Heart left ventricle (tissue), 16 donors: ENCODE results near the gene CDR2L. TPM values are rescaled to one million over a fixed set of nuclear protein-coding genes. Genes with fewer than 3 reads are reported as not detected.
"Not testable (repeated sequence)": the region's sequence is repeated elsewhere in the genome, so short reads cannot be mapped to it uniquely, and the experiment has no call there.

Source experiments
- ATAC-seq, 4 donors: fragments of 200-7000 bp; cut with Tn5 transposase; one replicate each; pipeline ENCODE4 v1.9.1; 2020 to 2022; ENCODE audit warnings: moderate library complexity in 4 of 4, mild to moderate bottlenecking in 3 of 4, moderate number of reproducible peaks in 1 of 4
- DNase-seq, 5 donors: peaks; one replicate each; pipeline ENCODE4 v3.0.0-alpha.2; 2020
- H3K27ac ChIP-seq, 12 donors: fragments of 200-600 bp; sonication (generic) in 4 of 12; one replicate each; pipeline versions ENCODE4 v1.5.0 to v1.8.0; 2016 to 2022; ENCODE audit warnings: mild to moderate bottlenecking in 2 of 12
- H3K27me3 ChIP-seq, 9 donors: fragments of 200-600 bp; sonication (generic) in 2 of 9; one replicate each; pipeline versions ENCODE4 v1.5.1 to v1.8.0; 2016 to 2022; ENCODE audit warnings: mild to moderate bottlenecking in 3 of 9
- H3K36me3 ChIP-seq, 9 donors: fragments of 200-600 bp; sonication (generic) in 2 of 9; one replicate each; pipeline versions ENCODE4 v1.5.0 to v1.8.0; 2018 to 2022; ENCODE audit warnings: mild to moderate bottlenecking in 2 of 9
- H3K4me1 ChIP-seq, 12 donors: fragments of 200-600 bp; sonication (generic) in 4 of 12; one replicate each; pipeline versions ENCODE4 v1.5.0 to v1.8.0; 2016 to 2022; ENCODE audit warnings: mild to moderate bottlenecking in 3 of 12
- H3K4me3 ChIP-seq, 12 donors: fragments of 200-600 bp; sonication (generic) in 4 of 12; one replicate each; pipeline versions ENCODE4 v1.5.0 to v1.8.0; 2017 to 2022; ENCODE audit warnings: mild to moderate bottlenecking in 9 of 12, moderate library complexity in 4 of 12
- H3K9me3 ChIP-seq, 12 donors: fragments of 200-600 bp; sonication (generic) in 4 of 12; one replicate each; pipeline versions ENCODE4 v1.5.0 to v1.8.0; 2016 to 2022; ENCODE audit warnings: mild to moderate bottlenecking in 1 of 12
- CTCF ChIP-seq, 12 donors: fragments of 200-600 bp; sonication (generic) in 4 of 12; IDR thresholded peaks; one replicate each; pipeline versions ENCODE4 v1.5.0 to v1.8.0; 2018 to 2022; ENCODE audit warnings: antibody characterized with exemption in 12 of 12, mild to moderate bottlenecking in 5 of 12
- POLR2A ChIP-seq, 2 donors: fragments of 450-650 bp; IDR thresholded peaks; one replicate each; pipeline ENCODE4 v1.6.1; 2017; ENCODE audit warnings: antibody characterized with exemption in 2 of 2, mild to moderate bottlenecking in 2 of 2, moderate library complexity in 2 of 2
- WGBS, 4 donors: extraction: QIAGEN DNeasy Blood & Tissue Kit in 2 of 4; methylation state at CpG; one replicate each; pipeline versions ENCODE4 v1.1.5 to v1.1.7; 2013 to 2018; 5-methylcytosine and 5-hydroxymethylcytosine counted together
- intact Hi-C, 10 donors: fragments of 100-400 bp; cut with DNase I; formaldehyde crosslinking; loops; one replicate each; pipeline versions ENCODE4 v1.11.1 to v1.14.2; 2022
- polyA plus RNA-seq, 2 donors: library from polyadenylated mRNA; stranded (reverse); fragments of 200-250 nt; gene quantifications; one replicate each; pipeline ENCODE4 v1.2.3, GENCODE V29; 2013
- total RNA-seq, 9 donors: library from RNA; depleted of rRNA in 2 of 9; stranded (reverse); fragments of >200 nt in 2 of 9; fragmentation: NEBNext Ultra II Directional in 3 of 9; extraction: Animal tissue kit (Norgen Biotek cat#: 25700) in 3 of 9; gene quantifications; one replicate each; pipeline versions ENCODE4 v1.1.0 to v1.2.4, GENCODE V29; 2016 to 2023
- donor health status: ischemic (EF 13 %, LVEDD 7.1; RV severe dilation, severe dysfunction).
- donor health status: healthy with polysubstance abuse.
- donor health status: DM: no; HTN: yes; CAD: no.
- donor health status: DM: no; HTN: no; CAD: no.
- donor health status: ischemic (EF 25% LVEDD 6.9; RV normal size, moderate dysfunction).
- donor health status: ischemic (EF 25% LVEDD 5.7; RV mildly dilated, moderate dysfunction).
- donor health status: healthy.
- donor health status: DM: yes; HTN: yes; CAD: no.
- donor health status: ischemic (EF 35%, LVEDD 5.7; RV mildly dilated, moderate dysfunction).
- donor health status: nonischemic (EF 11% LVEDD 7.7; RV severe dilation, severe dysfunction).
- donor health status: DM: yes; HTN: yes; CAD: no.
- donor health status: PGD.
- donor health status: ischemic (EF 29% LVEDD 5.4; RV normal size, mild dysfunction).
- donor health status: nonischemic (EF 23%, LVEDD 6.1; RV moderate dilation, normal function).

CDR2L gene
- total and polyA plus RNA-seq, 11 donors, result 13.0 to 56.4 (median 18.1) TPM

DNA sequence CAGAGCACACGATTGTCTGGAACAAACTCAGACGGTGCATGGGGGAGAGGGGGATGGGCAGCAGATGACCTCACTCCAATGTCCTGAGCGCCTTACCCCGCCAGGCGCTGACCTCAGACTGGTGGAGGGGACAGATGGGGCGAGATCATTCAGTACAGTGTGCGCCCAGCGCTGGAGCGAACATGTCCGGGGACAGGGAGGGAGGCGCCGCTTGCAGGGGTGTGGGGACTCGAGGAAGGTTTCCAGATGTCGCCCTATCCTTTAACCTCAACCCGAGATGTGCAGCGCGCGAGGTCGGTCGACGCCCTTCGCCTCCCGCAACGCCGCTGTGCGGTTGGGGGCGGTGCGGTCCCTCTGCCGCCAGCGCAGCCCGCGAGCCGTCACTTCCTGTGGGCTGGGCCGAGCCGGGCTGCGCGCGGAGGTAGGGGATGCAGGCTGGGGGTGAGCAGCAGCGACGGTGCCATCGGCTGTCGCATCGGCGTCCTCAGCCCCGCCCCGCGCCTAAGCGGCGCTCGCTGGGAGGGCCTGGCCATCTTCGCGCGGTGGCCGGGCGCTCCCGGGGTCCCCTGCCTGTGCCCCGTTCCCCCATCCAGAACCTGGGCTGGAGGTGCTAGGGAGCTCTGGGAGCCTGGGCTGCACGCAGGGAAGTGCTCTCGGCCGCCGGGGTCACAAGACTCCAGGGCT lies 5.3 kb upstream of the CDR2L start:
- WGBS, 4 donors, result 0 to 1% (median 0%) methylated on average over 42 to 61 of the region's 61 CpGs
- Histone ChIP-seq H3K27ac (peak overlapping the region; percentile 83 to 95 (median 90)), H3K36me3 (no peaks in the 10 kb centered on the region), H3K9me3 (no peaks in the 10 kb centered on the region), H3K4me1 (peaks cover 6 to 27% (median 20%) of the 10 kb centered on the region in 12 donors), H3K27me3 (peaks cover 0 to 12% (median 0%) of the 10 kb centered on the region in 9 donors), H3K4me3 (peak overlapping the region; percentile 45 to 94 (median 68))
- peak; percentile 86 to 95 (median 94) for ATAC-seq
- peak; percentile 76 to 90 (median 84) for DNase-seq
- intact Hi-C loops, result loop anchor here in 4 of 10 donors (2.0 to 10.0 kb wide), 5 partner anchors 31 to 203 kb away; partner anchors contain the start of genes ATP5PD (in 1 of the 4), KCTD2 (in 1 of the 4), MRPL58 (in 1 of the 4) and SUMO2 (in 1 of the 4)
- TF ChIP-seq POLR2A (IDR thresholded peaks at IDR 0.05) (peak in 1 of 2 donors; percentile 77), CTCF (IDR thresholded peaks at IDR 0.05) (peak in 5 of 12 donors; percentile 7 to 29 (median 23))

DNA sequence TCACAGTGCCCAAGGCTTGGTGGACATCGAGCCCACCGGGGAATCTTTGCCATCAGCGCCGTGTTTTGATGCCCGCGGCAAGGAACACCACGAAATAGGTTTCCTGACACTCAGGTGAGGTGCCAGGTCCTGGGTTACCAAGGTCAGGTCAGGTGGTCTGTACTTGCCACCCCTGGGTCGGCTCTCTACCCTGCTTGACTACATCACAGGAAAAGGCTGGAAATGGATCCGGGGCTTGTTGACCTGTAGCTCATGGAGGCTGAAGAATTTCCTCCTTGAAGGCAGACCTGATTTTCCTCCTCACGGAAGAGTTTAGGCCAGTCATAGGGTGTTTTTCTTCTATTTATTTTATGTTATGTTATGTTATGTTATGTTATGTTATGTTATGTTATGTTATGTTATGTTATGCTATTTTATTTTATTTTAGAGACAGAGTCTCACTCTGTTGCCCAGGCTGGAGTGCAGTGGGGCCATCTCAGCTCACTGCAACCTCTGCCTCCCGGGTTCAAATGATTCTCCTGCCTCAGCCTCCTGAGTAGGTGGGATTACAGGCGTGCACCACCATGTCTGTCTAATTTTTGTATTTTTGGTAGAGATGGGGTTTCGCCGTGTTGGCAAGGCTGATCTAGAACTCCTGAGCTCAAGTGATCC lies 4.6 kb upstream of the CDR2L start:
- intact Hi-C loops, result loop anchor here in 4 of 10 donors (2.0 to 10.0 kb wide), 5 partner anchors 30 to 202 kb away; partner anchors contain the start of genes ATP5PD (in 1 of the 4), KCTD2 (in 1 of the 4), MRPL58 (in 1 of the 4) and SUMO2 (in 1 of the 4)
- Histone ChIP-seq H3K27ac (peak overlapping the region; percentile 83 to 95 (median 90)), H3K4me1 (peaks cover 6 to 29% (median 21%) of the 10 kb centered on the region in 12 donors), H3K27me3 (peaks cover 0 to 12% (median 0%) of the 10 kb centered on the region in 9 donors), H3K4me3 (peak overlapping the region; percentile 45 to 94 (median 68))
- DNase-seq, H3K9me3 ChIP-seq, H3K36me3 ChIP-seq: not testable (repeated sequence)
- peak in 2 of 4 donors; percentile 1 to 5 for ATAC-seq
- 24 to 45% (median 32%) methylated on average over 12 to 14 of the region's 14 CpGs for WGBS, 4 donors

DNA sequence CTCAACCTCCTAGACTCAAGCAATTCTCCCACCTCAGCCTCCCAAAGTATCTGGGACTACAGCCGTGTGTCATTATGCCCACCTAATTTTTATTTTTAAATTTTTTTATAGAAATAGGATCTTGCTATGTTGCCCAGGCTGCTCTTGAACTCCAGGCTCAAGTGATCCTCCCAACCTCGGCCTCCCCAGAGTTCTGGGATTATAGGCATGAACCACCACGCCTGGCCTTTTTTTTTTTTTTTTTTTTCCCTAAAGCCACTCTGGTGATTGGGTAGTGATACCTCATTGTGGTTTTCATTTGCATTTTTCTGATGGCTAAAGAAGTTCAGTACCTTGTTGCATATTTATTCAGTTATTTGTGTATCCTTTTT lies 1.2 kb upstream of the CDR2L start:
- DNase-seq (no peak), ATAC-seq (no peak)
- Histone ChIP-seq H3K4me1 (peaks cover 6 to 49% (median 40%) of the 10 kb centered on the region in 12 donors), H3K27me3 (peaks cover 0 to 9% (median 0%) of the 10 kb centered on the region in 9 donors), H3K4me3 (no peak overlapping the region), H3K27ac (no peak overlapping the region), H3K9me3 (no peaks in the 10 kb centered on the region), H3K36me3 (no peaks in the 10 kb centered on the region)
- intact Hi-C loops, result loop anchor here in 3 of 10 donors (5.0 to 10.0 kb wide), 3 partner anchors 46 to 199 kb away; partner anchors contain the start of gene SUMO2 (in 1 of the 3)
- 95 to 99% (median 97%) methylated on average over 3 of the region's 3 CpGs for WGBS, 4 donors
- no peak for TF ChIP-seq CTCF (IDR thresholded peaks at IDR 0.05)
- TF ChIP-seq POLR2A (IDR thresholded peaks at IDR 0.05), result no peak

- Histone ChIP-seq H3K27ac (peak overlapping the region; percentile 92 to 99 (median 96)), H3K9me3 (no peaks in the 10 kb centered on the region), H3K27me3 (no peaks in the 10 kb centered on the region), H3K4me1 (peaks cover 3 to 44% (median 29%) of the 10 kb centered on the region in 12 donors), H3K4me3 (peak overlapping the region; percentile 63 to 92 (median 84)), H3K36me3 (peaks cover 0 to 4% (median 0%) of the 10 kb centered on the region in 9 donors)
- TF ChIP-seq CTCF (IDR thresholded peaks at IDR 0.05) (peak; percentile 17 to 67 (median 39)), POLR2A (IDR thresholded peaks at IDR 0.05) (no peak)
- WGBS, 4 donors, result 1 to 4% (median 2%) methylated on average over 28 to 76 of the region's 76 CpGs
- peak; percentile 89 to 93 (median 93) for DNase-seq
- intact Hi-C loops, result loop anchor here in 6 of 10 donors (1.0 to 10.0 kb wide), 6 partner anchors 24 to 197 kb away; partner anchors contain the start of genes MRPL58 (in 2 of the 6) and SUMO2 (in 1 of the 6)
- peak; percentile 73 to 91 (median 82) for ATAC-seq
Measured at GRCh38 chr17:74987909-74988711, 678 bp downstream of the CDR2L start.
